Smooth muscle cell of the umbilical artery (primary cell): Measurements from ENCODE around the gene DSC3. TPM values are rescaled to one million over a fixed set of nuclear protein-coding genes. Genes with fewer than 3 reads are reported as not detected.

Source experiments
- total RNA-seq: library from RNA; depleted of rRNA; stranded (reverse); fragments of >200 nt; gene quantifications from 2 replicates; pipeline ENCODE4 v1.2.3, GENCODE V29; 2014

The DSC3 gene
- 29.1 and 31.7 TPM in 2 replicates for total RNA-seq

DNA sequence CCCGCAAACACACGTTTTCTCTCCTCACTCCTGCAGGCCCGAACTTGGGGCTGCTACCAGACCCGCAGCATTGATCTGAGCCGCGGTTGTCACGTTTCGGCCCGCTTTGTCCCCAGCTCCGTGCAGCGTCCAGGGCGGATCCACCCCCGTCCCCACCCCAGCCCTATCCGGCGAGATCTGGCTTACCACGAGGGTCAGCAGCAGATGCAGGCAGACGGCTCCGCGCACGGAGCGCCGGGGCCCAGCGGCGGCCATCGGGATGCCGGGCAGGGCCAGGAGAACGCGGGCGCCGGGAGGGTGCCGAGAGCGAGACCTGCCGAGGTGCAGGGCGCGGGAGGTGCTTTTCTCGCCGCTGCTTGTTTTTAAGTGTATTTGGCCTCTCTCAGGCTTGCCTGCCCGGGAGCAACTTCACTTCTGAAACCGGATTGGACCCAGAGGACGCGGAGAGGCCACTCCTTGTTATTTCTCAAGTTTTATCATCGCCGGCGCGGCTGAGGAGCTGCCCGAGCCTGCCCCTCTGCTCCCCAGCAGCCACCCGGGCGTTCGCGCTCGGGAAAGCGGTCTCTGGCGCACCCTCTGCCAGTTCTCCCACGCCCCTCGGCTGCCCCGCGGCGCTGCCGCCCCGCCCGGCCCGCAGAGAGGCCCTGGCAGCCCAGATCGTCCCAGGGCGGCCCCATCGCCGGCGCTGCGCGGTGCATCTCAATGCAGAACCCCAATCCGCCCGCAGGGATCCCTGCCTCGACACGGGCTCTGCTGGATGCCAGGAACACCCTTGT is at the start of gene DSC3:
Gene DSC3 (minus strand): TSS at position 337 of the 776 bp plus-strand sequence. CDS start 82 bp downstream, at position 255.

Other genes starting within 250 kb of the DSC3 start
- gene DSC2, start 59.7 kb upstream of the DSC3 start, total RNA-seq, result 2.8 and 3.3 TPM in 2 replicates
- gene DSC1, start 120.1 kb upstream of the DSC3 start, total RNA-seq, result 0.05 and 0.30 TPM in 2 replicates